SK-N-MC (cell line): ENCODE measurements around the gene PLCXD1.

Source experiments
- EZH2 ChIP-seq: fragments of 200-600 bp; sonication (generic); IDR thresholded peaks from one replicate; pipeline ENCODE4 v1.6.1; 2017; ENCODE audit warnings: antibody characterized with exemption
- FOXP2 ChIP-seq: optimal IDR thresholded peaks from 2 replicates; pipeline ENCODE3; 2011; ENCODE audit warnings: mild to moderate bottlenecking, moderate library complexity; ENCODE audit not compliant: insufficient read depth; ENCODE audit errors: extremely low read length, control extremely low read depth
- POLR2AphosphoS5 ChIP-seq: IDR thresholded peaks from 2 replicates; pipeline ENCODE4 v1.6.1; 2012; ENCODE audit warnings: mild to moderate bottlenecking, low read depth, low read length, borderline replicate concordance

- TF ChIP-seq POLR2AphosphoS5 (no peak), EZH2 (no peak), FOXP2 (no peak)
Measured at GRCh38 chrX:352181-352580, 71.0 kb downstream of the PLCXD1 start.
